NCI-H524 (cell line): ENCODE data around the gene NAP1L5.

Experiments
- DNase-seq, 2 experiments: peaks; one replicate each; lab custom pipeline; 2025; lab: John Stamatoyannopoulos, UW

Gene NAP1L5

DNA sequence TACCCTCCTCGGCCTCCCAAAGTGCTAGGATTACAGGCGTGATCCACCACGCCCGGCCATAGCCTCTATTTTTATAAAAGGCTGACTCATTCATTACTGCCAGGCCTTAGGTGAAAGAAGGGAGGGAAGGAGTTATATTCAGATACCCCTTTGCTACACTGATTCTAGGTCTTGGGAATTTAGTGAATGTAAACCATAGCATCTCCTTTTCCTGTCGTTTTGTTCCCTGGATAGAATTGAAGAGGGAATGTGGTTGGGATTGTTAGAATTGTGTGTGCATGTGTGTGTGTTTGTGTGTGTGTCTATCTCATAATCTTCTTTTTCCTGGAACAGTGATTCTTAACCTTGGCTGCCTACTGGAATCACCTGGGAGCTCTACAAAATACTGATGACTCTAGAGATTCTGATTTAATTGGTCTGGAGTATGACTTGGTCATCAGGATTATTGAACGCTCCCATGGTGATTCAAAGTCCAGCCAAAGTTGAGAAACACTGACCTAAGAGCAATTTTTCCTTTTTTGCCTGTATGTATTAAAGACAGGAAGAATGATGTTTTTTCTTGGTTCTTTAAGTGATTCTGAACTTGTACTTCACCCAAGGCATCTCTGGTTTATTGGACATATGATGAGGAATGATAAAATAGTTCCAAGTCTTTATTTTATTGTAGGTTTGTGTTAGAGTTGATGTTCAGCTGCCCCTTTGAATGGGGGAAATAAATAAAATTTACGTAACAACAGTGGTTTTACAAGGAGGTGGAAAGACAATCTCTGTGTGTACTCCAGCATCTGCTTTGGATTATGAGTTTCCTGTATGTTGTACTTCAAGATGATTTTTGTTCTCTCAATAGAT is 37.0 kb downstream of the NAP1L5 start:
- no peak for DNase-seq

GRCh38 chr4:88659890-88660208 is 37.8 kb downstream of the NAP1L5 start:
- DNase-seq: no peak

- peak; percentile 28 to 45 for DNase-seq
Measured at GRCh38 chr4:88659055-88659889, 38.4 kb downstream of the NAP1L5 start.

DNA sequence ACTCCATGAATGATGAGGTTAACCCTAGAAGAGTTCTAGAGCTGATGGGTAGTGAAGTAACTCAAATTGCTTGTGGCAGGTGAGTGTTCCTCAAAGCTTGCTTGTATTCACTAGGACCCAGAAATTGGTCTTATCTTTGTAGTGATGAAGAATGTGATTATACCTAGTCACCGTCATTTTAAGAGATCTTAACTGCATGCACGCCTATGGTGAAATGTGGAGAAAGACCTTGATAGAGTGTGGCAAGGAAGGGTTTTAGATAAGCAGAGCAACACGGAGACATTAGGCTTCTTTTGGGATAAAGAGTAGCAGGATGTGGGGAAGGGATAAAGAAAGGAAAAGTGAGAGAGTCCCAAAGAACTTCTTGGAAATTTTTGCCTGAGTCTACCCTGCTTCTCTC is 42.4 kb downstream of the NAP1L5 start:
- no peak for DNase-seq

DNA sequence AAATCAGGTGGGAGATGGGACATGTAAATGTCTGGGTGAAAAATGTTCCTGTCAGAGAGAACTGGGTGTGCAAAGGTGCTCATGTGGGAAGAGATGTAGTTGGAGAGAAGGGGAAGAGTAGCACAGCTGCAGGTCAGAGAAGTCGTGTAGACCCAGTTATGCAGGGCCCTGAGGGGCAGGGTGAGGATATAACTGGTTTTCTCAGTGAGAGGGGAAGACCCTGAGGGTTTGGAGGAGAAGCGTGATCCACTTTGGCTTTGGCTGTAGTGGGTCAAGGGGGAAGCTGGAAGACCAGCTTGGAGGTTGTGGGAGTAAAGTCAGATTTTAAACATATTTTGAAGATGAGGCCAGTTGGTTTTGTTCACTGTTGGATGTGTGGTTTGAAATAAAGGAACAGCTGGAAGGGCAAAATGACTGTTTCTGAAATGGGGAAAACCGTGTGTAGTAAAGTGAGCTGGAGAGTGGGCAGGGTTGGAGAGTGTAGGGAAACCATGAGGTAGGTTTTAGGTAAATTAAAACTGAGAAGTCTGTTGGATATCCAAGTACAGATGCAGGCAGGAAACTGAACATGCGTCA is 44.2 kb downstream of the NAP1L5 start:
- DNase-seq: no peak

DNA sequence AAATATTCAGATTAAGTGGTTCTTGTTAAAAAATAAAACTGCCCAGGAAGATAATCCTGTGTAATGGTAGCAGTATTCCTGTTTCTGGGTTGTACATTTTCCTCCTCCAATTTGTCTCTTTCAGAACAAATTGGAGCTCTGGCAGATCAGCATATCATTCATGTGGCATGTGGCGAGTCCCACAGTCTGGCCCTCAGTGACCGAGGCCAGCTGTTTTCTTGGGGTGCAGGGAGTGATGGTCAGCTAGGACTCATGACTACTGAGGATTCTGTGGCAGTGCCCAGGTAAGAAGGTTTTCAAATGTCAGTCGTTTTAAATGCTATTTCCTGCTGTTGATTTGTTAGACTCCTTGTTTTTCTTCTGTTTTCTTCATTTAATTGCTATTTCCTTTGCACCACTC is 47.9 kb downstream of the NAP1L5 start:
- DNase-seq: no peak

DNA sequence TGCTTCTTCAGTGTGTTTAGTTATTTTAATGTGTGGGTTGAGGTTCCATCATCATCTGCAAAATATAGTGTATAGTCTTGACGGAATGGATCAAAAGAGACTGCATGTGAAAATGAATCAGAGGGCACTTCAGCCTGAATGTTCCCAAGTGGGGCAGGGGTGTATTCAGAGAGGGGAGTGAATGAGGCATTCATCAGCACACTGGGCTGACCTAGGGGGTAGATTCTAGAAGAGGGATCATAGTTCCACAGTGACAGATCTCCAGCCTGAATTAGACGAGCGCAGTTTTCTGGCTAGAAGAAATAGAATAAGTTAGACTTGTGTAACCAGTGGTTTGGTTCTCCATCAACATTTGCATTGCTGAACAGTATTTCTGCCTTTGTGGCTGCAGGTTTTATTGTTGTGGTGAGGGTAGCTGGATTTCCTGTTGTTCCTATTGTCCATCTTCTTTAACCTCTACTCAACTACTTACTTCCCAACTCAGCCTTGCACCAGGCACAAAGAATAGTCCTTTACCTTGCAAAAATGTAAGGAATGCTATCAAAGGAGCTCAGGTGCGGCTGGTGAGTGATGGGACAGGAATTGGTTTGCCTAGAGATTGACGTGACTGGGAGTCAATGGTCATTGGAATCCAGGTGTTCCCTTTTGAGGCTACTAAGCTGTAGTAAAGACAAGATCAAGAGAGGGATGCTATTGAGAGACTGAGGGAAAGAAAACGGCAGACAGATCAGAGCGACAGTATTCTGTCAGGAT is 50.9 kb downstream of the NAP1L5 start:
- no peak for DNase-seq

GRCh38 chr4:88645994-88646393 is 51.6 kb downstream of the NAP1L5 start:
- no peak for DNase-seq
